Nephron progenitor cell (in vitro differentiated cells): Measurements from ENCODE around the gene SPIRE1.

Experiments used
- DNase-seq: peaks from one replicate; pipeline ENCODE4 v3.0.0; 2021
- H3K27ac Mint-ChIP-seq: 2 replicates; pipeline ENCODE4 v1.8.0; 2021; ENCODE audit warnings: mild to moderate bottlenecking, moderate library complexity, mixed read lengths
- H3K27me3 Mint-ChIP-seq: 2 replicates; pipeline ENCODE4 v1.8.0; 2021; ENCODE audit warnings: mild to moderate bottlenecking, low read depth, mixed read lengths; ENCODE audit not compliant: poor library complexity
- H3K36me3 Mint-ChIP-seq: 2 replicates; pipeline ENCODE4 v1.8.0; 2021; ENCODE audit warnings: low read depth, mixed read lengths
- H3K4me1 Mint-ChIP-seq: 2 replicates; pipeline ENCODE4 v1.8.0; 2021; ENCODE audit warnings: mixed read lengths
- H3K4me3 Mint-ChIP-seq: 2 replicates; pipeline ENCODE4 v1.8.0; 2021; ENCODE audit warnings: mild to moderate bottlenecking, moderate library complexity, mixed read lengths
- H3K9me3 Mint-ChIP-seq: 2 replicates; pipeline ENCODE4 v1.8.0; 2021; ENCODE audit warnings: mild to moderate bottlenecking, moderate library complexity, mixed read lengths
- CTCF ChIP-seq: fragments of 200-600 bp; sonication (generic); IDR thresholded peaks from 2 replicates; pipeline ENCODE4 v1.5.0; 2021; ENCODE audit warnings: antibody characterized with exemption

The SPIRE1 gene

DNA sequence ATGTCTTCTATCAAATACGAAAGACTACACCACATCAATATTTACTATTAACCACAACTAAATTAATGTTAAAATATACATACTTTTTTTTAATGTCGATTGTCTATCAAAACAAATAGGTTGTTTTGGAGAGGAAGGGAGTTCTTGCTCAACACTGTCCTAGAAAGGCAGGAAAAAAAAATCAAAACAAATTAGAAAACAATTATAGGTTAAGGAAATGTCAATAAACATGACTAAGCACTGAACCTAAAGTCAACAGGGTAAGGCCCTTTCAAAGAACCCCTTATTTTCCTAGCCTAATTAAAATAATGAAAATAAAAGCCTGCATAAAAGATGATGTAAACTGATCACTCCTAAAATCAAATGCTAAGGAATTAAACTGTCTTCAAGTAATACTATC is 41.8 kb upstream of the SPIRE1 start:
- no peak for TF ChIP-seq CTCF
- no peak overlapping the region for H3K27ac Mint-ChIP-seq
- peaks cover 32% of the 10 kb centered on the region for H3K36me3 Mint-ChIP-seq
- no peaks in the 10 kb centered on the region for H3K9me3 Mint-ChIP-seq
- peaks cover 34% of the 10 kb centered on the region for H3K4me1 Mint-ChIP-seq
- DNase-seq = no peak
- H3K27me3 Mint-ChIP-seq = peaks cover 3% of the 10 kb centered on the region
- H3K4me3 Mint-ChIP-seq = no peak overlapping the region

- H3K27me3 Mint-ChIP-seq = no peaks in the 10 kb centered on the region
- H3K9me3 Mint-ChIP-seq = no peaks in the 10 kb centered on the region
- no peak overlapping the region for H3K4me3 Mint-ChIP-seq
- TF ChIP-seq CTCF = no peak
- no peak overlapping the region for H3K27ac Mint-ChIP-seq
- no peak for DNase-seq
- H3K4me1 Mint-ChIP-seq = no peaks in the 10 kb centered on the region
- peaks cover 58% of the 10 kb centered on the region for H3K36me3 Mint-ChIP-seq
Observed at GRCh38 chr18:12694032-12694431, 36.1 kb upstream of the SPIRE1 start.

DNA sequence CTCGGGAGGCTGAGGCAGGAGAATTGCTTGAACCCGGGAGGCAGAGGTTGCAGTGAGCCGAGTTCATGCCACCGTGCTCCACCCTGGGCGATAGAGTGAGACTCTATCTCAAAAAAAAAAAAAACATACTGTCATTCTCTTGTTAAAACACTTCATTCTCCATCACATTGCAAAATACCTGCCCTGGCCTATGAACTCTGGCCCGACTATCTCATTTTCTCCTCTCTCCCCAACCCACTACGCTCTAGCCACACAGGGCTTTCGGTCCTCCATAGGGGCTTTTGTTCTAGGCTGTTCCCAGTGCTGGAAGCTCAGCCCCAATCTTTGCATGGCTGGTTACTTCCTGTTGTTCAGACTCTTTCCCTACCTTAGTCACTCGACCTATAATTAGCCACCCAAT is 34.3 kb upstream of the SPIRE1 start:
- Mint-ChIP-seq H3K4me3 (no peak overlapping the region), H3K36me3 (peaks cover 51% of the 10 kb centered on the region), H3K27ac (no peak overlapping the region), H3K9me3 (no peaks in the 10 kb centered on the region), H3K27me3 (no peaks in the 10 kb centered on the region), H3K4me1 (no peaks in the 10 kb centered on the region)
- no peak for TF ChIP-seq CTCF
- no peak for DNase-seq

DNA sequence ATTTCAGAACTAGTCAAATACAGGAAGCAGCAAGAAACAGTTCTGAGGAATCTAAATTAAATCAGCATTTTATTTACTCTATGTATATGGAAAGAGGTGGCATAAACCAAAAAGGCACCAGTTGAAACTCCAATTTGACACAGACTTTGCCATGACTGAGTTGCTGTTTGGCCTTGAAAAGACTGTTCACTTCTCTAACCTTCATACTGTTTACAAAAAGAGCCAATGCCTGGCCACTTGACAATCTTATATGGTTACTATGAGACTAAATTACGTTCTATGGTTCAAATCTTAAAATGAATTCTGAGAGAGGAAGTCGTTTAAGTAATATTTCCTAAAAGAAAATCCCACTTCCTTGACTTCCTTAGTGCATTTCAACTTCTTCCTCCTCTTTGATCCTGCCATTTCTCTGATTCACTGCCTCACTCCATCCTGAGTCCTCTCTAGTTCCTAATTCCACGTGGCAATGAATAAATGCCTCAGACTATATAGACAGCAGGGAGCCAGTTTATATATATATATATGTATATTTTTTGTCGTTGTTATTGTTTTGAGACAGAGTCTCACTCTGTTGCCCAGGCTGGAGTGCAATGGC is 31.4 kb upstream of the SPIRE1 start:
- Mint-ChIP-seq H3K4me1 (no peaks in the 10 kb centered on the region), H3K4me3 (no peak overlapping the region), H3K9me3 (no peaks in the 10 kb centered on the region), H3K27me3 (no peaks in the 10 kb centered on the region), H3K27ac (no peak overlapping the region), H3K36me3 (peaks cover 62% of the 10 kb centered on the region)
- no peak for TF ChIP-seq CTCF
- DNase-seq = no peak

GRCh38 chr18:12686100-12686499 is 28.2 kb upstream of the SPIRE1 start:
- Mint-ChIP-seq H3K36me3 (peaks cover 60% of the 10 kb centered on the region), H3K9me3 (no peaks in the 10 kb centered on the region), H3K4me1 (no peaks in the 10 kb centered on the region), H3K27me3 (no peaks in the 10 kb centered on the region), H3K4me3 (no peak overlapping the region), H3K27ac (no peak overlapping the region)
- no peak for TF ChIP-seq CTCF
- no peak for DNase-seq

DNA sequence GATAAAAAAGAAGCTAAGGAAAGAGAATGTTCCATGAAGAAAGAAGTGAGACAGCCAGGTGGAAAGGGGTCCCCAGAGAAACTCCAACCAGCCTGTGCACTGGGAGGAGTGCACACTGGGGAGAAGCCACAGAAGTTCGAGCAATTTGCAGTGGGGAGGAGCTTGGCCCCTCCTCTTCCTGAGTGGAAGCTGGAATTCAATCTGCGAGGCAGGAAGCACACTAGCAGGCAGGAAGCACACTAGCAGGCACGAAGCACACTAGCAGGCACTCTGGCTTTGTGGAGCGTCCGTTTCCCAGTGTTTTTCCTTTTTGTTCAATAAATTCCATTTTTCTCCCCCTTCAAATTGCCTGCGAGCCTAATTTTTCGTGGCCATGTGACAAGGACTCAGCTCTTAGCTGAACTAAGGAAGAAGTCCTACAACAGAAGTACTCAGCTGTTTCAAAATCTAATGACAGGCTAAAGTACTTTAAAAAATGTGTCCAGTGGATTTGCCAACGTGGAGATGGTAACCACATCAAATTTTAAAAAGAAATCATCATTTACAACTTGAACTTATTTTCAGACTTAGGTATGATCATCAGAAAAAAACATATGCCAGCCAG is 21.4 kb upstream of the SPIRE1 start:
- no peak for TF ChIP-seq CTCF
- Mint-ChIP-seq H3K4me3 (no peak overlapping the region), H3K4me1 (peaks cover 11% of the 10 kb centered on the region), H3K9me3 (no peaks in the 10 kb centered on the region), H3K36me3 (peaks cover 34% of the 10 kb centered on the region), H3K27ac (peak overlapping the region; percentile 21), H3K27me3 (peaks cover 2% of the 10 kb centered on the region)
- peak; percentile 23 for DNase-seq
